ENCODE measurements around the gene TMTC2.

The TMTC2 gene

DNA sequence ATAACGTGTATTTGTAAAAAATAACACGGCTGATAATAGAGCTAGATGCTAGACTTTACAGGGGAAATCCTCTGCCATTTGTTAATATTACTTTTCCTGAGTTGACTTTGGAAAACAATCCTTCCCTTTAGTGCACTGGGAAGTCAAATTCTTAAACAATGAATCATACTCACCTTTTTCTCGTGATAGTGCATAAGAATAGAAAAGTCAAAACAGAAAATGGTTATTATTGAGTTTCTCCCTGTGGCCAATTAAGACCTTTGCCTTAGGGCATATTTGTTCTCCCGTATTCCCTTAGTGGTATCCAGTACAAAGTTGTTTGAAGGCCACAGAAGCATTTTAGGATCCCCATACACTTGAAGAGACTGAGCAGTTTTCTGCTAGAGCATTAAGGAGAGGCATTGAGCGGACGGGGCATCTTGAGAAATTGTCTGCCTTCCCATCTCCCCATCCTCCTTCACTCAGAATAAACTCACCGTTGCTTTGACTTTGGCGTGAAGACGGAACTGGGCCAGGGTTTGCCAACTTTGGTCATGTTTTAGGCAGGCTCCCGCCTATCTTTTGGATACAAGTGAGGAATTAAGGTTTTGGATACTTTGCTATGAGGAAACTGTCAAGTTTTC is 171.3 kb downstream of the TMTC2 start:
- no peak overlapping the region for H3K27ac ChIP-seq (ENCODE audit: low read length)
- H3K9me3 ChIP-seq (ENCODE audit: insufficient read depth, low read depth, low read length) = no peaks in the 10 kb centered on the region
- H3K36me3 ChIP-seq (ENCODE audit: insufficient read depth, low read depth, low read length) = no peaks in the 10 kb centered on the region
- no peaks in the 10 kb centered on the region for H3K27me3 ChIP-seq (ENCODE audit: insufficient read depth, low read length)
- H3K9ac ChIP-seq (ENCODE audit: low read depth, low read length) = 0 out of 2 replicates have a peak overlapping the region, but pooled peaks have one; percentile 2
- peak overlapping the region; percentile 11; the same call in 1 of the 2 replicates for H3K4me3 ChIP-seq (ENCODE audit: low read length)
- H3K4me1 ChIP-seq (ENCODE audit: insufficient read depth, low read length) = peaks cover 21% of the 10 kb centered on the region

DNA sequence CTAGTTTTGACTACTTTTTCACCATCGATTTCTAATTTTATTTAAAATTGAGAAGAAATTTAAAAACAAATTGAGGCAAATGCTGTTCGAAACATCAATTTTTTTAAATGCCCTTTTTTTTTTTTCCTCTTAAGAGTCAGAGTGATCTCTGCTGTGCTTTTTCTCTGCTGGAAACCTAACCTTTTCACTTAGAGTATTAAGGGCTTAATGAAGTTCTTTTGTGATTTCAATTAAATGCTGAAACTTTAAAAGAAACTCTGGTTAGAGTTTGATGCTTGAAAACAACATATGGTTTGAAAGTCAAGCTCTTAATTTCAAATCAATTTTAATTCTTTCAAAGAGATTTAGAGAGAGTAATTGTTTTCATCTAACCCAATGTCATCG is 171.8 kb downstream of the TMTC2 start:
- Histone ChIP-seq H3K36me3 (ENCODE audit: insufficient read depth, low read depth, low read length) (no peaks in the 10 kb centered on the region), H3K27me3 (ENCODE audit: insufficient read depth, low read length) (no peaks in the 10 kb centered on the region), H3K9ac (ENCODE audit: low read depth, low read length) (no peak overlapping the region), H3K9me3 (ENCODE audit: insufficient read depth, low read depth, low read length) (no peaks in the 10 kb centered on the region), H3K4me3 (ENCODE audit: low read length) (peak overlapping the region; percentile 36; the same call in 1 of the 2 replicates), H3K27ac (ENCODE audit: low read length) (no peak overlapping the region), H3K4me1 (ENCODE audit: insufficient read depth, low read length) (peaks cover 24% of the 10 kb centered on the region)

DNA sequence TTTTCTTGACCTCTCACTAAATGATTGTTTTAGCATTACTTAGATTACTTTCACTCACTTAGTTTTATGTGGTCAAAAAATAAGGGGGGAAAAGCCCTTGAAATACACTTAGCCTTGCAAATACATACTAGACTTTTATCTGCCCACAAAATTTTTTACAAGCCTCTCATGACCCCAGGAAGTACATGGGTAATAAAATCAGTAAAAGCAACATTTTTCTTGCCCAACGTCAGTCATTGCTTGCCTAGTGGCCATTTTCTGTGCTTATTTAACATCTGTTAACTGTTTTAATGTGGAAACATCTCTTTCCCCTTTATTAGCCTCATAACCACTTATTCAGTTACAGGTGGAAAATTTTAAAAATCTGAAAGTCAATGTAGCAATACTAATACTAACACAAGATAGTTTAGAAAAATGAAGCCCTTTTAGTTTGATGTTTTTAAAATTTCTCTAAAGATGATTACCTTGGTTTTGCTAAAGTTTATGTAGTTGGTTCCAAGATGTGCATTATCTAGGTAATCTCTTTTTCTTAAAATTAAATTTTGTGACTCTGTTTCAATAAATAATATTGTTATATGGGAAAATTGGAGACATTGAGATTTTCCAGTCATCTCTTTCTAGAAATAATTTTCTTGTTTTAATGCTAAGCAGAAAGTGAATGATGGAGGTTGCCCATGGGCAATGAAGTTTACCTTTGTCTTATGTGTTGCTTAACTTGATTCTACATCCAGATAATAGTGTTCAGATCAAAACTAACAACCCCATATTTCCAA is 175.5 kb downstream of the TMTC2 start:
- H3K4me3 ChIP-seq (ENCODE audit: low read length) = no peak overlapping the region

DNA sequence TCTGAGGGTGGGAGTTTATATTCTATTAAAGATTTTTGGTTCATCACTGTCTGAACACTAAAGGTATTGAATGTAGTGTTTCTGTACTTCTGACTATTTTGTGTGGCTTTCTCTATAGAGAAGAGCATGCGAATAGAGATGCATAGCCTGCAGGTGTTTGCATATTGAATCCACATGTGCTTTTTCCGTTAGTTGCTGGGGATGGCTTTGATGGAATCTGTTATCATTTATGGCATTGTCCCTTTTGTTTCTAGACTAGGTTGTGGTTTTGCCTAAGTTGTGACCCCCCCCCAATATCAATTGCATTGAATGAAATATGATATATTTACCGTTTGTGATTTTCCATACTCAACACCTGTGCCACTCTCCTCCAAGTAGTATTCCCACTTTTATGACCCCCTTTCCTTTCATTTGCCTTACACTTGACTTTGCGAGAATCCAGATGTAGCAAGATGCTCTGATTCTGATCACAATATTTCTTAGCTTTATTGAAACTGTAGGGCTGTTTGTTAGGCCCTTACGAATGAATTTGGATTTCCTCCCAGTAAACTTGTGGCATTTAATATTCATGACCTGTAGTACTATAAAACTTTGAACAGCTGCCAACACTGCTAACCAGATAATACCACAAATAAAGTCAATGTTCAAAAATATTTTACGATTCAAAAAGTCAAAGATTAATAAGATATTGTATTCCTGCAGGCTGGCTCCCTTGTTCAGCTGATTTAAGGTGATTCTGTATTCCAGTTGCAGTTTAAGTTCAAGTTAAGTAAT is 176.4 kb downstream of the TMTC2 start:
- Histone ChIP-seq H3K36me3 (ENCODE audit: insufficient read depth, low read depth, low read length) (no peaks in the 10 kb centered on the region), H3K27me3 (ENCODE audit: insufficient read depth, low read length) (no peaks in the 10 kb centered on the region), H3K27ac (ENCODE audit: low read length) (no peak overlapping the region), H3K4me1 (ENCODE audit: insufficient read depth, low read length) (peaks cover 9% of the 10 kb centered on the region; the same call in 1 of the 2 replicates), H3K4me3 (ENCODE audit: low read length) (no peak overlapping the region), H3K9ac (ENCODE audit: low read depth, low read length) (no peak overlapping the region), H3K9me3 (ENCODE audit: insufficient read depth, low read depth, low read length) (no peaks in the 10 kb centered on the region)

More for the DNA sequence above, 175.5 kb downstream of the TMTC2 start:
- Histone ChIP-seq H3K4me1 (ENCODE audit: insufficient read depth, low read length) (peaks cover 14% of the 10 kb centered on the region), H3K9me3 (ENCODE audit: insufficient read depth, low read depth, low read length) (no peaks in the 10 kb centered on the region), H3K27me3 (ENCODE audit: insufficient read depth, low read length) (no peaks in the 10 kb centered on the region), H3K9ac (ENCODE audit: low read depth, low read length) (no peak overlapping the region), H3K36me3 (ENCODE audit: insufficient read depth, low read depth, low read length) (no peaks in the 10 kb centered on the region), H3K27ac (ENCODE audit: low read length) (no peak overlapping the region)

DNA sequence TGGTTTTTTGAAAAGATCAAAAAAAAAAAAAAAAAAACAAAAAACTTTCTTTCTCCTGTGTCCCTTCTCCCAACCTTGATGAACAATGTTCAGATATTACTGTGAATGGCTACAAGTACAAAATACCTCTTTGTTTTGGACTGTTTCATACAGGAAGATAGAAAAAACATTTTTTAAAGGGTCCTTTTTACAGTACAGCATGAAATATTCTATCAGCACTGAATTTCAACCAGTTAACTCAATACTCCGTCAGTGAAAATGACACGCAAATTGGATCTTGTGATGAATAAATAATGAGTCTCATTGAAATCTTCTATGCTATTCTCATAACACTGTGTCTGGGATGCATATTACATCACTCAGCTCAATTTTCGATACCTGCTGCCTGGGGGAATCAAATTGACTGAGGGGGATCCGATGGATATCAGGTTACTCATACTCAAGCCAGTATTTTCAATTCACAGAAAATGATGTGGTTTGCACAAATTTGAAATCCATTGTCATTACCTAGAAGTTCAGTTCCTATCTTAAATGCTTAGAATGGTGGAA is 179.6 kb downstream of the TMTC2 start:
- Histone ChIP-seq H3K9me3 (ENCODE audit: insufficient read depth, low read depth, low read length) (no peaks in the 10 kb centered on the region), H3K4me1 (ENCODE audit: insufficient read depth, low read length) (peaks cover 21% of the 10 kb centered on the region), H3K27me3 (ENCODE audit: insufficient read depth, low read length) (no peaks in the 10 kb centered on the region), H3K36me3 (ENCODE audit: insufficient read depth, low read depth, low read length) (no peaks in the 10 kb centered on the region), H3K9ac (ENCODE audit: low read depth, low read length) (no peak overlapping the region), H3K4me3 (ENCODE audit: low read length) (no peak overlapping the region), H3K27ac (ENCODE audit: low read length) (no peak overlapping the region)

DNA sequence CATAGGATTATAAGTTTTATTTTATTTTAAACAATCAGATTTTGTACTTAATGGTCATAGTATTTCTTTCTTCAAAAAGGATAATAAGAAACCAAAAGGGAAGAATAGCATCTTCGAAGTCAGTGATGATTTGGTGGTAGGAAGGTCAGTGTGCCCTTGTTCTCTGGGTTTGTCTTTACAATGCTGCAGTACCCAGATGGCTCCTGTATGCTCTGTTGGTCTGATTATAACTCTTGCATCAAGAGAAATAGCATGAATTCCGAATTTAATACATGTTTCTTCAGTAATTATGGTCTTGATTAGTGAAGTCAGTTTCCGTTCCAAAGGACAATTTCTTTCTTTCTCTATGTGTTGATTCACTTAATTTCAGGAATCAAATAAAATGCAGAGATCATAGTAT is 180.2 kb downstream of the TMTC2 start:
- no peaks in the 10 kb centered on the region for H3K9me3 ChIP-seq (ENCODE audit: insufficient read depth, low read depth, low read length)
- H3K27ac ChIP-seq (ENCODE audit: low read length) = no peak overlapping the region
- no peaks in the 10 kb centered on the region for H3K27me3 ChIP-seq (ENCODE audit: insufficient read depth, low read length)
- no peak overlapping the region for H3K9ac ChIP-seq (ENCODE audit: low read depth, low read length)
- peaks cover 21% of the 10 kb centered on the region for H3K4me1 ChIP-seq (ENCODE audit: insufficient read depth, low read length)
- H3K4me3 ChIP-seq (ENCODE audit: low read length) = no peak overlapping the region
- H3K36me3 ChIP-seq (ENCODE audit: insufficient read depth, low read depth, low read length) = no peaks in the 10 kb centered on the region

DNA sequence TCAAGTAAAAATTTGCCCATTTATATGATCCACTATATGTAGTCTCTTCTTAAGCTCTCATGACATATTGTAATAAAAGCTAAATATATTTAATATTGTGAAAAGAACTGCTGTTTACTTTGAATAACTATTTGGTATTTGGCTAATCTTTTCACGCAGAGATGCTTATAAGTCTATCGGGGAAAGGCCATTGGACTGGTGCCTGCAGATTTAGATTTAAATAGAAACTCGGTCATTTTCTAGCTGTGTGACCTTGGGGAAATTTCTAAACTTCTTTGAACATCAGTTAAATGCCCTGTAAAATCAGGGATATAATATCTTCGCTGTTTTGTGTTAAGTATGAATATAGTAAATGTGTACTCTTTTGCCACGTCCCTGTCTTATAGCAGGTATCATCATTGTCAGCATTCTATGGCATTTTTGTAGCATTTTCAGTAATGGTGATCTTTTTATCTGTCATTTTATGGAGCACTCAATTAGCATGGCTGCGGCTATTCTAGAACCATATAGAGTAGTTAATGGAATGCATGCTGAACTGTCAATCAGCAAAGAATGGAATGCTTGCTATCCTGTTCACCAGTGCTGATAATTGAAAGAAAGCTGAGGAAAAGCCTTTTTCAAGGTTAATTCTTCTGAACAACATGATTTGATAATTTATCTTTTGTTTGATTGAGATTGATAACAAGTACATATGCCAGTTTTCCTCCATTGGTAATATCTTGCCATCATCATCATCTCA is 181.2 kb downstream of the TMTC2 start:
- Histone ChIP-seq H3K4me3 (ENCODE audit: low read length) (no peak overlapping the region), H3K4me1 (ENCODE audit: insufficient read depth, low read length) (peaks cover 22% of the 10 kb centered on the region), H3K27ac (ENCODE audit: low read length) (no peak overlapping the region), H3K36me3 (ENCODE audit: insufficient read depth, low read depth, low read length) (no peaks in the 10 kb centered on the region), H3K9me3 (ENCODE audit: insufficient read depth, low read depth, low read length) (no peaks in the 10 kb centered on the region), H3K9ac (ENCODE audit: low read depth, low read length) (no peak overlapping the region), H3K27me3 (ENCODE audit: insufficient read depth, low read length) (no peaks in the 10 kb centered on the region)

DNA sequence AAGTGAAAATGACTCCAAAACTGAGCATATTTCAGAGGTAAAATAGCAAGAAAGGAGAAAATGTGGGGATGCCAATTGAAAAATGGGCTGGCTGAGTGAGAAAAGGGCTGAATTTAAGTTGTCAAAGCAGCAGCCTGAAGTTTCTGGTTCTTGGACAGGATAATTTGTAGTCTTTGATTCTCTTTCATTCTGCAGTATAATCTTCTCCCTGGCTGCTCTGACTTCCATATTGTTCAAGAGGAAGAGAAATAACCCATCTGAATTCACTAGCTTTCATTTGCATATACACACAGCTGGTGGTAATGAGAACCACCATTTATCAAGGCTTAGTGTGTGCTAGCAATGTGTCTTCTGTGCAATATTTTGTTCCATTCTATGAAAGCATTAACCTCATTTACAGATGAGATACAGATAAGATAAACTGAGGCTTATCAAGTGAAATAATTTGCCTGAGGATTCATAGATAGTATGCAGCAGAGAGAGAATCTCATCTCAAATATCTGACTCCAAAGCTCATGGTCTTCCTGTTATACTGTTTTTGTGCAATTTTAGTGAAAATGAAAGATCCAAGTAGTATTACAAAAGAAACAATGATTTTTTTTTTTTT is 184.2 kb downstream of the TMTC2 start:
- Histone ChIP-seq H3K4me1 (ENCODE audit: insufficient read depth, low read length) (peaks cover 19% of the 10 kb centered on the region), H3K9ac (ENCODE audit: low read depth, low read length) (no peak overlapping the region), H3K36me3 (ENCODE audit: insufficient read depth, low read depth, low read length) (no peaks in the 10 kb centered on the region), H3K27me3 (ENCODE audit: insufficient read depth, low read length) (no peaks in the 10 kb centered on the region), H3K9me3 (ENCODE audit: insufficient read depth, low read depth, low read length) (no peaks in the 10 kb centered on the region), H3K4me3 (ENCODE audit: low read length) (no peak overlapping the region), H3K27ac (ENCODE audit: low read length) (no peak overlapping the region)

DNA sequence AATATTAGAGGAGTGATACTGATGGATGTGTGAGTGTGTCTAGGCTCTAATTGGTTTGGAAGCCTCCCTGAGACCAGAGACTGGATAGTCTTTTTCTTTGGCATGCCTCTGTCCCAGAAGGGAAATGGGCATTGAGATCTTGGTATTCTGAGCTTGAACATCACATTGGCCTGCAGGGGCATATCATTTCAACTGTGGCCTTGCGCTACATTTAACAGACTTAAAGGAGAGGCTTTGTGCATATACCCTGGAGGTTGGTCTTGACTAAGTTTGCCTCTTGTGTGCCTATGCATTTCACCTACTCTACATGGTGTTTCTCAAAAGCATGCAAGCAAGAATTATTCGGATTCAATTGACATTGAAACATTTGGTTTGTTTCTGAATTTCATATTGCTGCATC is 185.4 kb downstream of the TMTC2 start:
- no peak overlapping the region for H3K27ac ChIP-seq (ENCODE audit: low read length)
- no peaks in the 10 kb centered on the region for H3K9me3 ChIP-seq (ENCODE audit: insufficient read depth, low read depth, low read length)
- no peaks in the 10 kb centered on the region for H3K36me3 ChIP-seq (ENCODE audit: insufficient read depth, low read depth, low read length)
- no peak overlapping the region for H3K4me3 ChIP-seq (ENCODE audit: low read length)
- H3K4me1 ChIP-seq (ENCODE audit: insufficient read depth, low read length) = peaks cover 19% of the 10 kb centered on the region
- no peaks in the 10 kb centered on the region for H3K27me3 ChIP-seq (ENCODE audit: insufficient read depth, low read length)
- no peak overlapping the region for H3K9ac ChIP-seq (ENCODE audit: low read depth, low read length)

DNA sequence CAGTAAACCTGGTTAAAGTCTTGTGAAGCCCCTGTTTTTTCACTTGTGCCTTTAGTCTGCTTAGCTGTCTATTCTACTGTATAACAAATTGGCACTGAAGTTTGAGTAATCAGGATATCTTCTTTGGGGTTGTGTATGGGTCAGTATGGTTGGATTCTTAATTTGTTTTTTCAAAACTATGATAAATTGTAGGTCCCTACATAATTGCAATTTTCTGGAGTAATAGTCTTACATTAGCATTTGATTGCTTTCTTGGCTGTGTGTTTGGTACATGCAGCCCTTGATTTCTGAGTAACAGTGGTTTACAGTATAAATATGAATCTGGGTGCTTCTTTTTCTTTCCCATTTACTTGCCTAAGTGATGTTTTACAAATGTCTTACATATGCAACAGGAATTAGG is 186.6 kb downstream of the TMTC2 start:
- Histone ChIP-seq H3K27me3 (ENCODE audit: insufficient read depth, low read length) (no peaks in the 10 kb centered on the region), H3K9ac (ENCODE audit: low read depth, low read length) (no peak overlapping the region), H3K4me1 (ENCODE audit: insufficient read depth, low read length) (peaks cover 15% of the 10 kb centered on the region), H3K27ac (ENCODE audit: low read length) (no peak overlapping the region), H3K4me3 (ENCODE audit: low read length) (no peak overlapping the region), H3K9me3 (ENCODE audit: insufficient read depth, low read depth, low read length) (no peaks in the 10 kb centered on the region), H3K36me3 (ENCODE audit: insufficient read depth, low read depth, low read length) (no peaks in the 10 kb centered on the region)

DNA sequence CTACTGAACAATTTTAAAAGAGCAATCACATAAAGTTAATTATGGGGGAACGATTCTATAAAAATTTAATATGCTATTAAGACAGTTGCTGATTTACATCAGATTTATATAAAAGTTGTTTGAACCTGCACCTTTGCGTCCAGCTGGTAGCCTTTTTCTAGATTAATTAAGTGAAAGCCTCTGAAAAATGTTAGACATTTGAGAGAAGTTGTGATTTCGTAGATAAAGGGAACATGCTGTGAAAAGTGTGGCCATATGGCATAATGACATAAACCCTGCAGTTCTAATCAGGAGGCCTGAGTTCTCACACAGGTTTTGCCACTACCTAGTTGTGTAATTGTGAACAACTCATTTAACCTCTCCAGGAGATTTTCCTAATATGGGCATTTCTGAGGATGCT is 187.2 kb downstream of the TMTC2 start:
- Histone ChIP-seq H3K9ac (ENCODE audit: low read depth, low read length) (no peak overlapping the region), H3K4me3 (ENCODE audit: low read length) (no peak overlapping the region), H3K36me3 (ENCODE audit: insufficient read depth, low read depth, low read length) (no peaks in the 10 kb centered on the region), H3K4me1 (ENCODE audit: insufficient read depth, low read length) (peaks cover 14% of the 10 kb centered on the region), H3K9me3 (ENCODE audit: insufficient read depth, low read depth, low read length) (no peaks in the 10 kb centered on the region), H3K27ac (ENCODE audit: low read length) (no peak overlapping the region), H3K27me3 (ENCODE audit: insufficient read depth, low read length) (no peaks in the 10 kb centered on the region)

All from iPS-20b (cell line).